ENCODE results near the gene UBAC2.

The UBAC2 gene

DNA sequence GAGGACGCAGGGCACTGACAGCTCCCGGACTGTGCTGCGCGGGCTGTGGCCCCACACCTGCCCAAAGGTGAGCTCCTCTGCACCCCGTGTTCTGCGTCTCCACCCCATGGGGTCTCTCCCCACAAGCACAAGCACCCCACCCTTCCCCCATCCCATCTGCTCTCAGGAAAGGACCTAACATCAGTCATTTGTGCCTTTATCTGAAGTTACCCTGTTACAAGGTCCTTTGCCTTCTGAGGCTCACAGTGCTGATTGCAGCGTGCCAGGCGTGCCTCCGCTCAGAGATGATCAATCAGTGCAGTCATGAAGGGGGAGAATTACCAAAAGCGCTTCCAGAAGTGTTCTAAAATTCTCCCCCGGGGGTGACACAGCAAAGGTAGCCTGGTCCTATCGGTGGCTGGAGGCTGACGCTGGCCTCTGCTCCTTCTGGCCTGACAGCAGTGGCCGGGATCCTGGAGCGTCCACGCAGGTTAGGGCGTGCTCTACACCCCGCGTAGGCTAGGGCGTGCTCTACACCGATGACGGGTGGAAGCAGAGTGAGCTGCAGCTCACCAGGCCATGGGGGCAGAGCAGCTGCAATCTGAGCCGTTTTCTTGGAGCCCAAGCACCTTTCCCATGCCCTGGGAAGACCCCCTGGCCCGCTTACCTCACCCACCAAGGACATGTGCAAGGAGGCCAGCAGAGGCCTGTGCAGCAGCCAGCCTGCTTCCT is 215.9 kb downstream of the UBAC2 start:
- DNase-seq (ENCODE audit: low spot score), result no peak

DNA sequence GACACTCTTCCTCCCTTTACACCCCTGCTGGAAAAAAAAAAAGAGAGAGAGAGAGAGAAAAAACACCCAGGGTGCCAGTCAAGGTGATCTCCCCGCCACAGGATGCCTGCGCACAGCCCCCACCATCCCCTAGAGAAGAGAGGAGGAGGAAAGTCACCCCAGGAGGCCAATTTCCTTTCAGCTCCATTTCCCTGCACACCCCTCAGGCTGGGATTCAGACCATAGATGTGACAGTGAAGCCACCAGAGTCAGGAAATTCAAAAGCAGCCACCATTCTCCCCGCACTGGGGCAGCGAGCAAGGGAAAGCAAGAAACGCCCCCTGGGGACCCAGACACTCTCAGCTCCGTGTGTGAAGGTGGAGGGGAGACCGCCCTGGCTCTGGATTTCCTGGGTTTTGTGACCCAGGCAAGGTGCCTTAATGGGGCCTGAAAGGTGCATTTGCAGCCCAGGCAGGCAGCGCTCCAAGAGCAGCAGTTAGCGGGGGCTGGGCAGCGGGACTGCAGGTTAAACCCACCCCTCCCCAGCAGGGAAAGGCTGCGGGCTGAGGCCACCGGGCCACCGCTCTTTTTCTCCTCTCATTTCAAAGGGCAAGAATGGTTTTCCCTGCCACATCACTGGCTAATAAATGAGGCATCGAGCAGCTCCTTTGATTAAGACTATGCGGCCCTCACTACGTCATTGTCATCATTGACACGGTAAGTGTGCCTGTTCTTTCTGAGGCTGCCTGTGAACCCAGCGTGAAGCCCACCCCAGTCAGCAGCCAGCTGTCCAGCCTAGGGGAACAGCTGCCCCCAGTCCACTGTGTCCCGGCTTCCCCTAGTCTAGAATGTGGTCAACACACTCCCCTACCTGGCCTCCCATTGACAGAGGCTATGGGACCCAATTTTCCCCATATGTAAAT is 216.8 kb downstream of the UBAC2 start:
- no peak for DNase-seq (ENCODE audit: low spot score)

DNA sequence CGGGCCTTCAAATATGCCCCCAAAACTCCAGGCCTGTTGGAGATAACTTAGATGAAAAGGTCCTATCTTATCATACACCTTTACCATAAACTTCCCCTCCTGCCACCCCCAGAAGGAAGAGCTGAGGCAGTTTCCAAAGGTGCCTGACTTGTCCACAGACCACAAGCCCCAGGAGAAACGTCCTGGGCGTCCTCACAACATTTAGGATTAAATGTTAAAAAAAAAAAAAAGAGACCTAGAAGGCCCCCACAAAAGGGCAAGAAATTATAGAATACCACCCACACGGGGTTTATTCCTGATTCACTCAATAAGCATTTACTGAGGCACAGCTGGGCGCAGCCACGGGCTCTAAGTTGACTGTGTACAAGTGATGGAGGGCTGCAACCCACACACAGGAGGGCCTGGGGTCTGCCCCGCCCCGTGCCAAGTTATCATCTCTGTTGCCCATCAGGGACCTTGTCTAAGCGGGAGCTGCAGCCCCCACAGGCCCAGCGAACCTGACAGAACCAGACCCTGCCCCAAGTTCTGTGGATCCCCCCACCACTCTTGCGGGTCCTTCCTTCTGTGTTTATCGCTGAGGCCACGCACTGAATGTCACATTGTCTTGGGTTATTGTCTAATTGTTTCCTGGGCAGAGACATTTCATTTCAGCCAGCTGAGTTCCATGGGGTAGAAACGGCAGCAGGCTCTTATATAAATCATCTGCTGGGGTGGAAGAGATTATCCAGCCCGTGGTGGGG is 217.6 kb downstream of the UBAC2 start:
- no peak for DNase-seq (ENCODE audit: low spot score)

DNA sequence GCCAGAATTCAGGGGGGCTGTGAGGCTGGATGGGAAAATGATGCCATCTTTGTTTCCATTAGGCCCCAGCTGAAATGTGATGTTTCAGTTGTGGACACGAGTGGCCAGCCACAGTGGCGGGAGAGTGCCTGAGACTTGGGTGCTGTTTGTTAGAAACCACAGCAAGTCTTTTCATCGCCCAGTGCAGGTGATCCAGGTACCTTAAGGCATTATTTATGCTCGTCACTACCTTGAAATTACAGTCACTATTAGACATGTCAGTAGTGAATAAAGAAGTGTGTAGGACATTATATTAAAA is 218.1 kb downstream of the UBAC2 start:
- DNase-seq (ENCODE audit: low spot score), result no peak

DNA sequence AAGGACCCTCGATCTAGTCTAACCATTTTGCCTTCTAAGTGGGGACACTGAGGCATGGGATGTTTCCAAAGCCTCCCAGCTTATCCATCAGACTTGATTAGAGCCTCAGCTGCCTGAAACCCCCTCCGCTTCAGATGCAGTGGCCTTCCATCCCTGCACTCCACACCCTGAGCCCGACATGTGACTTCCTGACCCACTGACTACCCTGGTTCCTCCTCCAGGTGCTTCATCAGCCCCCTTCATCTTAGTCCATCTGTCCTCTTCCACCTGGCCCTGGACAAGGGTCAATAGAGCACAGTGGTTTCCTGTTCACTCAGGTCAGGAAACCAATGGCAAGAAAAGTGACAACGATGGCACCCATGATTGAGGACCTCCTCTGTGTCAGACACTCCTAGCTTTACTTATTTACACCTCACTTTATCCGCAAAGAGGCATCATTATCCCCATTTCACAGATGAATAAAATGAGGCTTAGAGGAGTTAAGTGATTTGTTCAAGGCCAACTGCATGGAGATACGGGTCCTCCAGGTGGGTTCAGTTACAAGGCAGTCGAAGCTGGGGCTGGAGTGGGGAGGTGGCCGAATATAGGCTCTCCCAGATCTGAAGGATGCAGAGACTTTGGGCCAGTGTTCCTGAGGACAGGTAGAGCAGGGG is 219.1 kb downstream of the UBAC2 start:
- DNase-seq (ENCODE audit: low spot score), result no peak

DNA sequence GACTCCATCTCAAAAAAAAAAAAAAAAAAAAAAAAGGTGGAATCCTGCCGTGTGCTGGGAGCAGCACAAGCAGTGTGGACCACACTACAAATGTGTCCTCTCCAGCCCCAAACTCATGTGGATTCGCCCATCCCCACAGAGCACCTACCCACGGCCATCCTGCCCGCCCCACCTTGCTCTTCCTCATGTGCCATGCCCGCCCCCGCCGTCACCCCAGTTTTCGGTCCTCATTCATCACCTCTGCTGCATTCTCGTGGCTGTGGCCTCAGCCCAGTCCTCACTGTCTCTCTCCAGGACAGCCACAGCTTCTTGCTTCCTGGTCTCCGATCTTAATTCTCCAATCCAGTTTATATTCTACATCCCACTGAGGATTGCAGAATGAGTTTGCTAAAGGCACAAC is 220.6 kb downstream of the UBAC2 start:
- no peak for DNase-seq (ENCODE audit: low spot score)

DNA sequence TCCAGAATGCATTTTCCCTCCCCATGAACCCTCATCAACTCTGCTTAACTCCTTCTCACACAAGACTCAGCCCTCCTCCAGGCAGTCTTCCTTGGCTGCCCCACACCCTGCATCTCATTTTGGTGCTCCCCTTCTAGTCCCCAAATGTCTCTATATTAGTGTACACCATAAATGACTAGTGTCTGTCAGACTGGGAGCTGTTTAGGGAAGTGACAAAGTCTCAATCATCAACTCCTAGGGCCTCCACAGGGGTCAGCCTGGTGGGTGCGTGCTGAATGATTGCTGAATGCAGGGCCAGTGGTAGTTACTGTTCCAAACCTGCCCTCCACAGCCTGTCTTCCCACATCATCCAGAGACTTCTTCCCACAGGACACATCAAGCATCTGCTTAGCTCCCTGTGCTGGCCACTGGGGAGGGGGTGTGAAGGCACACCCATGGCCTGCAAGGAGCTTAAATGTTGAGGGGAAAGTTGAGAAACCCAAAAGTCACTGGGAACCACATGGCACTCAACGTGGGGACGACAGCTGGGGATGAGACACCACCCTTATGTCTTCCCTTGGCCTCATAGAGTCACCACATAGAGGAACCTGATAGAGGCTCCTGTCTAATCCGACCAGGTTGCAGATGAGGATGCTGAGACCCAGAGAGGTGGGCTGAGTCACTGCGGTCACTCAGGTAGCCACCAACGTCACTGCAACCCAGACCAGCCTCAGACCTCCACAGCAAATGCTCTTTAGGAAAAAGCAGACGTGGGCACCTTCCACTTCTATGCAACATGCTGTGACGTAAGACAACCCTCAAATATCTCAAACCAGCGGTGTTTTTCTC is 221.3 kb downstream of the UBAC2 start:
- no peak for DNase-seq (ENCODE audit: low spot score)

DNA sequence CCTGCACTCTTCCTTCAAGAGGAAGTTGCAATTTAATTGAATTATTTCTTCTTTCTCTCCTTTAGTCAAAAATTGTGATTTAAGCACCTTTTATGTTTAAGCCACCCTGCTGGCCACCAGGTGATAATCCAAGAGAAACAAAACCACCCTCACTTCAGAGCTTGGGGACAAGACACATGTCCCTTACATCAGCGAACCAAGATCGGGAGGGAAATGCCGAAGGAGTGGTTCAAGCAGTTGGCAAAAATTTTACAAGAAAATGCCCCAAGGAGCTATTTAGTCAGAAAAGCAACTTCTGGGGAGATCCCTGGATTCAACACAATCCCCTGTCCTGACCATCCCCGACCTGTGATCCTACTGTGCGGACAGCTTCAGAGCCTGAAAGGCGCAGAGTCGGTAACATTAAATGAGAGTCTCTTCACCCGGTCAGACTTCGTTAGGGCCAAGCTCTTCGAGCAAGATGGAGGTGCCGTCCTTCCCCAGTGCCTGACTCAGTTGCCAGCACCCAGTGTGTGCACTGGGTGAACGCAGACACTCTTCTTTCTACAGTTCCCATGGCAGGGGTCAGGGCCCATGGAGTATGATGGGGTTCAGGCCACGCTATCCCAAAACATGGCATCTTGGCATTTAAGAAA is 222.0 kb downstream of the UBAC2 start:
- no peak for DNase-seq (ENCODE audit: low spot score)

DNA sequence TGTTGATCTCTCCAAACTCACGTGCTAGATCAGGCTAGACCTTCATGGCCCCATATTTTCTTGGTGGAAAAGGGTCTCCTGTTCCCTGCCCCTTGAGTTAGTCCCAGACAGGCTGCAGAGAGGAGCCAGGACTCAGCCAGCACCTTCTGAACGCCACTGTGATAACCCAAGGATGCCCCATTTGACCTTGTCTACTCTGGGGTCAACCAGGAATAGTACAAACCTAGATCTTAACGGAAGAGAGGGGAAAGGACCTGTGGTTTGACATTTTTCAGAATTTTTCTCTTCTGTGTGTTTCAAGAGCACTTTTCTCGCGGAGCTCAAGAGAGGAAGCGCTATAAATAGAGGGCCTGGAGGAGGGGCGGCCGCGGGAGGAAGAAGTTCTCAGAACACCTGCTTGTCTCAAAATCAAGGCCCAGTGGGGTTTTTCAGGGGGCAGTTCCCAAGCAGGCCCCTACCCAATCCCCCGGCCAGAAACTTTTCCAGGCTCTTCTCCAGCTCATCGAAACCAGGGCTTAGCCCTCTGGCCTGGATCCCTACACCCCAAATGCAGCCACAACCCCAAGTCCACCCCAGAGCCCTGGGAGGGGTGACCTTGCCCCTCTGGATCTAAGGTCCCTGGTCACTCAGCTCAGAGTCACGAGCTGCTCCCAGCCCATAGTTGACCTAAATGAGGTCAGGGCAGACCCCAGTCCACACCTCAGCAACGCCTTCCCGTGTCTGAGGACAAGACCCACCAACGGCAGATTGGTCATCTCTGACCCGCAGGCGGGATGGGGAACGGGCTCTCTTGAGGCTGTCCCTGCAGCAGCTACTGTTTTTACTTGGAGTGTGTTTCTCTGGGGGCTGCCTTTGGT is 225.1 kb downstream of the UBAC2 start:
- DNase-seq (ENCODE audit: low spot score), result no peak

DNA sequence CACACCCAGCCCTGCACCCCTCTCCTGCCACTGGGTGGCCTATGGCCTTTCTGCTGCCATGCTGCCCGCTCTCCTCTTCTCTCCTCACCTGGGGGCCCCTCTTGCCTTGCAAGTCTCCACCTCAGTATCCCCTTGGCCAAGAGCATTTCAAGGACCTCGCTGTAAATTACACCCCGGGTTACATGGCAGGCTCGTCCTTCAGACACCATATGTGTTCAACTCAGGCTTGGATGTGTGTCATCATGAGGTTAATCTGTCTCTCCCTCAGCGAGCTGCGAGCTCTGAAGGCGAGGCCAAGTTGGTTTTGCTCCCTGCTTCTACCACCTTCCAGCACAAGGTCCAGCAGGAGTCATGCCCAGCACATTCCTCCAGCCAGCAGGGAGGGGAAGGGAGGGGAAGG is 225.8 kb downstream of the UBAC2 start:
- no peak for DNase-seq (ENCODE audit: low spot score)

DNA sequence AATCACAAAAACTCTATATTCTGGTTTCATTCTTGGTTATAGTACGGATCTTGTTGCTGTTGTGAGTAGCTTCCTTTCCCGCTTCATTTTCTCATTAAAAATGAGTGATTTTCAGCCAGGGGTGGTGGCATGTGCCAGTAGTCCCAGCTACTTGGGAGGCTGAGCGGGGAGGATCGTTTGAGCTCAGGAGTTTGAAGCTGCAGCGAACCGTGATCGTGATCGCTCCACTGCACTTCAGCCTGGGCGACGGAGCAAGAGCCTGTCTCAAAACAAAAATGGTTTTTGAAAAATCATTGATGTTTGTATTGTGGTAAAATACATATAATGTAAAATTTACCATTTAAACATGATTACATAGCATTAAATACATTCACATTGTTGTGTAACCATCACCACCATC is 229.0 kb downstream of the UBAC2 start:
- no peak for DNase-seq (ENCODE audit: low spot score)

DNA sequence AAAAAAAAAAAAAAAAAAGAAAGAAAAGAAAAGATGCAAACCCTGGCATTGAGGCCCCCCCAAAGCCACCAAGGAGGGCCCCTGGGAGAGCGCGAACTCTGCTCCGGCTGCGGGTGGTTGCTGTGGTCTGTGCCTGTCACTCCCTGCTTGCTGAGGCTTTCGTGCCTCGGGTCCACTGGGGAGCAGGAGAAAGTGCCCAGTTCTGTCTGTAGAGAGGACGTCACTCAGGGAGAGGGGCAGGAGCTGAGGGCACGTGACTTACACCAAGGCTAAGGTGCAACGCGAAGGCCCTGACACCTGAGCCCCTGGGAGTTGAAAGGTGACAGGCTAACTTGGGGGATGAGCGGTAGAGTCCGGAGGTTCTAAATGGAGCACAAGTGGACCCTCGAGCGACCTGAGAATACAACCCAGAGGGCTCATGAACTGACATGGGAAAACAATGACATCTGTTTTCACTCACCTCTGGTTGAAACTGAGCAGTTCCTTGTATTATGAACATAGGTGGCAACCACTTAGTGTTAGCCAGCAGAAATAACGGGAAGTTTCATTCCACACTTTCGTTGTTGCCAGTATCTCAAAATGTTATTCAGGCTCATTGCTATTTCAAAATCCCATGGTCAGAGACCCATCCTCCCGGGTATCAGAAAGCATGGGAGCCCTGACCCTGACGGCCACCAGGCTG is 231.4 kb downstream of the UBAC2 start:
- DNase-seq (ENCODE audit: low spot score), result no peak

DNA sequence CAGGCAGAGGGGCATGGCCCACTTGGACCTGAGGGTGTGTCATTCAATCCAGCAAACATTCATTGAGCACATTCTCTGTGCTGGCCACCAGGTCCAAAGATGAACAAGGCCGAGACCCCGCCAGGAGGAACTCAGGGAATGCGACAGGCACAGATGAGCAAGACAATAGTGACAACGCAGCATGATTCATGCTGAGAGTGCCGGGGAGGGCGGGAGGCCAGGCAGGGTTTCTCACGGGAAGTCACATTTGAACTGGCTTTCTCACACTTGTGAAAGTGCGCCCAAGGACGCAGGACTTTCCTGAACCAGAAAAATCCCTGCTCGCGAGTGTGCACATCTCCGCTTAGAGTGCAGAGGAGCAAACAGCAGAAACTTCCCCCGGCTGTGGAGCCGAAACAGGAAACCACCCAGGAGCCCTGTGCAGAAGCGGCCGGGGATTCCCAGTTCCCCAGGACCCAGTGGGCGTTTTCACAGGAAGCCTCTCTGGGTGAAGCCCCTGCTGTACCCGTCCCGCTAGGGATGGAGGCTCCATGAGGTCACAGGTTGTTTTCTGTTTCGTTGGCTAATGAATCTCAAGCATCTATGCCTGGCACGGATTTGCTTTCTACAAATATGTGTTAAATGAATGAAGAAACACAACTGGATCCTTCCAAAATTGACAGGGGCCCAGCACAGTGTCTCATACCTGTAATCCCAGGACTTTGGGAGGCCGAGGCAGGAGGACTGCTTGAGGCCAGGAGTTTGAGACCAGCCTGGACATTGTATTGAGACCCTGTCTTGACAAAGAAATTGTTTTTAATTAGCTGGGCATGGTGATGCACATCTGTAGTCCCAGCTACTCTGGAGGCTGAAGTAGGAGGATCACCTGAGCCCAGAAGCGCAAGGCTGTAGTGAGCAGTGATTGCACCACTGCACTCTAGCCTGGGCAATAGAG is 232.2 kb downstream of the UBAC2 start:
- DNase-seq (ENCODE audit: low spot score), result peak; percentile 90

DNA sequence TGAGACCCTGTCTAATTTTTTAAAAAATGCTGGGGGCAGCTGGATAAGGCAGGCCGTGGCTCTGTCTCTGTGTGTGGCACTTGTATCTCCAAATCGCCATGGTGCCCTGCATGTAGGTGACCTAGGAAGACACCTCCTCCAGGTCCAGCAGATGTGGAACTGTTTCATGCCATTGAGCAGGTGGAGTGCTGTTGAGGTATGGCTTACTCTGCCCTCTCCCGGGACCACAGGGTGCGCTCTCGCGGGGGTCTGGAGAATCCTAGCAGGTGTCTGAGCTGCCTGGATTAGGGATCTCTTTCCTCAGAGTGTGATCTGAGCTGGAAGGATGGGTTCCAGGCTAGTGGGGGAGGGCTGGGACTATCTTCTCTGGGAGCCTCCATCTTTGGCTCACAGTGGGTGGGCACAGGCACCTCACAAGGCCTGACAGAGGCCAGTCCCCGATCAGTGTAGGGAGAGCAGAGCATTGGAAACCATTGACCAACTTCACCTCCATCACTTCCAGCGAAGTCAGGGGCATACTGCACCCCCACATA is 233.0 kb downstream of the UBAC2 start:
- DNase-seq (ENCODE audit: low spot score), result no peak

DNA sequence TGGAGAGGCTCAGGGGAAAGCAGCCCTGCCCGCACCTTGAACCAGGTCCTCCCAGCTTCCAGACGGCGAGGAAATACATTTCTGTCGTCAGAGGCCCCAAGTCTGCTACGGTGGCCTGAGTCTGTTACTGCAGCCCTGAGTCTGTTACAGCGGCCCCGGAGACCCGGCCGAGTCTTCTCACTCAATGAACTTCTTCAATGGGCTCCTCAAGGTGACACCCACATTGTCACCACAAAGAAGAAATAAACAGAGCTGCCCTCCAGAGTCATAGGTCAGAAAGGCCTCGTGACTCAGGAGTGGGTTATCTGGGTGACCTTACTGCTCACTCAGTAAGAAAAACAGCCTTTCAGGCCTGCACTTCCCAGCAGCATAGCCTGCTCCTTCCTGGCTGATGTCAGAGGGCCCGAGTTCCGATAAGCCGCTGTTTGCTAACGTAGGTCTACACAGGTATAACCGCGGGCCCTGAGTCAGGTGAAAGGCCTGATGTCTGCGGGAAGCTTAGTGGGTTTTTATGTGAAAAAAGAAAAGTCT is 233.7 kb downstream of the UBAC2 start:
- no peak for DNase-seq (ENCODE audit: low spot score)

DNA sequence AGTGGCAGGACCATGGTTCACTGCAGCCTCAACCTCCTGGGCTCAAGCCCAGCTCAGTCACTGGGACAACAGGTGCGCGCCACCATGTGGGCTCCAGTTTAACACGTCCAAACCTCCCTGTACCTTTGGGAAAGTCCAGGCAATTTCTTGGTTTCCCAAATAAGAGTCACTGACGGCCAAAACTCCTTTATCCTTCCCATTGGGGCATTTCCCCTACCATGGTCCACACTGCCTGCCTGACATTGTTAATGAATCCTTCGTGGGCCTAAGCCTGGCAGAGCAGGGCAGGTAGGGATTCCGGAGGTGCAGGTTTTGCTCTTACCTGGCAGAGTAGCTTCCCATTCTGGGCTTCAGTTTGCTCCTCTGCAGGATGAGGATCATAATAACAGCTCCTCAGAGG is 234.5 kb downstream of the UBAC2 start:
- no peak for DNase-seq (ENCODE audit: low spot score)

DNA sequence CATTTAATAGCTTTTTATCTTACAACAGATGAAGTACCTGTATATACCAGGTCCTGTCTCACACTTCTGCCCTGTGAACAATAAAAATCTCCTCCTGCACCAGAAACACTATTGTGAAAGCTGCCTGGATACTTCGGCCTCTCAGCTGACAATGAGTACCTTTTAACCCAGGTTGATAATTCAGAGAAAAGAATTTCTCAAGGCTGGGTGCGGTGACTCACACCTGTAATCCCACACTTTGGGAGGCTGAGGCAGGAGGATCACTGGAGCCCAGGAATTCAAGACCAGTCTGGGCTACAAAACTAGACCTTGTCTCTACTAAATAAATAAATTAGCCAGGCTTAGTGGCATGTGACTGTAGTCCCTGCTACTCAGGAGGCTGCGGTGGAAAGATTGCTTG is 235.3 kb downstream of the UBAC2 start:
- DNase-seq (ENCODE audit: low spot score), result peak; percentile 69
